IMR-90 (cell line): ENCODE measurements around the gene RAD52. TPM values are rescaled to one million over a fixed set of nuclear protein-coding genes. Genes with fewer than 3 reads are reported as not detected.

ENCODE experiments used
- ATAC-seq: fragments of 200-7000 bp; cut with Tn5 transposase; 2 replicates; pipeline ENCODE4 v1.9.1; 2020; ENCODE audit warnings: low read depth, mild to moderate bottlenecking, moderate library complexity
- BruUV-seq: library from RNA; stranded (reverse); fragments of 400-500 nt; replicated peaks from 2 replicates; lab custom pipeline; 2021; lab: Mats Ljungman, UMichigan
- CTCF ChIA-PET: fragments of 300-600 bp; formaldehyde crosslinking; extraction: SDS; loops from one replicate; lab custom pipeline; 2021; ENCODE audit warnings: antibody characterized with exemption; lab: Yijun Ruan, JAX
- POLR2A ChIA-PET: fragments of 300-600 bp; sonication (Branson Sonifier 250); formaldehyde crosslinking; loops from one replicate; lab custom pipeline; 2022; ENCODE audit warnings: antibody characterized with exemption; ENCODE audit not compliant: unreplicated experiment; lab: Charles Lee
- DNase-seq: peaks from one replicate; pipeline ENCODE4 v3.0.0; 2013
- H2AFZ ChIP-seq: replicated peaks from 2 replicates; pipeline ENCODE3; 2013; ENCODE audit warnings: low read length, mild to moderate bottlenecking; ENCODE audit not compliant: poor library complexity
- H2AK5ac ChIP-seq: 2 replicates; pipeline ENCODE4 v1.6.1; 2013; ENCODE audit warnings: low read depth, low read length, inconsistent platforms
- H2AK9ac ChIP-seq: replicated peaks from 2 replicates; pipeline ENCODE3; 2013; ENCODE audit warnings: mild to moderate bottlenecking, low read depth, low read length, moderate library complexity; ENCODE audit not compliant: poor library complexity
- H2BK120ac ChIP-seq: 2 replicates; pipeline ENCODE4 v1.6.1; 2013; ENCODE audit warnings: low read depth, low read length, inconsistent platforms
- H2BK15ac ChIP-seq: 3 replicates; pipeline ENCODE4 v1.6.1; 2013; ENCODE audit warnings: low read depth, low read length, inconsistent platforms
- H2BK20ac ChIP-seq: 2 replicates; pipeline ENCODE4 v1.6.1; 2013; ENCODE audit warnings: low read depth, mild to moderate bottlenecking, inconsistent platforms, low read length, moderate library complexity
- H2BK5ac ChIP-seq: 2 replicates; pipeline ENCODE4 v1.6.1; 2013; ENCODE audit warnings: mild to moderate bottlenecking, low read depth, low read length, inconsistent platforms; ENCODE audit not compliant: poor library complexity, severe bottlenecking
- H3K14ac ChIP-seq: replicated peaks from 2 replicates; pipeline ENCODE4 v1.6.1; 2013; ENCODE audit warnings: low read depth, low read length, inconsistent platforms
- H3K18ac ChIP-seq: 2 replicates; pipeline ENCODE4 v1.6.1; 2013; ENCODE audit warnings: low read depth, low read length, control low read depth
- H3K23ac ChIP-seq: 2 replicates; pipeline ENCODE4 v1.6.1; 2013; ENCODE audit warnings: low read depth, low read length, inconsistent platforms
- H3K27ac ChIP-seq: 2 replicates; pipeline ENCODE4 v1.5.1; 2013; ENCODE audit warnings: mild to moderate bottlenecking, control low read depth, low read length; ENCODE audit not compliant: insufficient read depth
- H3K27me3 ChIP-seq: 2 replicates; pipeline ENCODE4 v1.6.1; 2013; ENCODE audit warnings: low read length; ENCODE audit not compliant: control insufficient read depth, insufficient read depth
- H3K36me3 ChIP-seq: 2 replicates; pipeline ENCODE4 v1.6.1; 2013; ENCODE audit warnings: low read length, mixed read lengths; ENCODE audit not compliant: control insufficient read depth, insufficient read depth
- H3K4ac ChIP-seq: 2 replicates; pipeline ENCODE4 v1.6.1; 2013; ENCODE audit warnings: low read depth, low read length, inconsistent platforms
- H3K4me1 ChIP-seq: 2 replicates; pipeline ENCODE4 v1.6.1; 2013; ENCODE audit warnings: low read length, mixed read lengths; ENCODE audit not compliant: control insufficient read depth, insufficient read depth
- H3K4me2 ChIP-seq: 2 replicates; pipeline ENCODE4 v1.6.1; 2013; ENCODE audit warnings: low read depth, mild to moderate bottlenecking, control low read depth, low read length, moderate library complexity
- H3K4me3 ChIP-seq: 2 replicates; pipeline ENCODE4 v1.5.1; 2013; ENCODE audit warnings: low read depth, mild to moderate bottlenecking, control low read depth, low read length, moderate library complexity; ENCODE audit not compliant: insufficient read depth
- H3K56ac ChIP-seq: 2 replicates; pipeline ENCODE4 v1.6.1; 2013; ENCODE audit warnings: low read length, inconsistent platforms; ENCODE audit not compliant: insufficient read depth; ENCODE audit errors: extremely low read depth
- H3K79me1 ChIP-seq, 2 experiments: 2 replicates each; pipeline ENCODE4 v1.6.1; 2013; ENCODE audit warnings: low read length in 2 of 2, inconsistent platforms in 1 of 2, low read depth in 1 of 2
- H3K9ac ChIP-seq: 2 replicates; pipeline ENCODE4 v1.6.1; 2013; ENCODE audit warnings: low read depth, low read length, control low read depth
- H3K9me1 ChIP-seq: 2 replicates; pipeline ENCODE4 v1.6.1; 2013; ENCODE audit warnings: low read length, inconsistent platforms; ENCODE audit not compliant: insufficient read depth
- H3K9me3 ChIP-seq: 2 replicates; pipeline ENCODE4 v1.6.1; 2013; ENCODE audit warnings: low read length; ENCODE audit not compliant: control insufficient read depth, insufficient read depth
- H4K20me1 ChIP-seq: 2 replicates; pipeline ENCODE4 v1.6.1; 2013; ENCODE audit warnings: low read length, inconsistent platforms; ENCODE audit not compliant: insufficient read depth
- H4K5ac ChIP-seq: 2 replicates; pipeline ENCODE4 v1.6.1; 2013; ENCODE audit warnings: mild to moderate bottlenecking, low read depth, low read length, control low read depth
- H4K8ac ChIP-seq, 2 experiments: 2 replicates each; pipeline ENCODE4 v1.6.1; 2013; ENCODE audit warnings: low read depth in 2 of 2, low read length in 2 of 2, control low read depth in 1 of 2, inconsistent platforms in 1 of 2
- H4K91ac ChIP-seq: 2 replicates; pipeline ENCODE4 v1.6.1; 2013; ENCODE audit warnings: low read depth, low read length, inconsistent platforms; ENCODE audit not compliant: insufficient read depth
- BHLHE40 ChIP-seq: fragments of 150-350 bp; IDR thresholded peaks from 2 replicates; pipeline ENCODE4 v1.6.1; 2016; ENCODE audit warnings: mild to moderate bottlenecking, low read depth, low read length
- CEBPB ChIP-seq: IDR thresholded peaks from 2 replicates; pipeline ENCODE4 v1.6.1; 2012; ENCODE audit warnings: low read depth, low read length, improper control_type of control experiment
- CHD1 ChIP-seq: IDR thresholded peaks from 2 replicates; pipeline ENCODE4 v1.6.1; 2012; ENCODE audit warnings: low read depth, low read length, improper control_type of control experiment
- CTCF ChIP-seq: conservative IDR thresholded peaks from 2 replicates; pipeline ENCODE4 v1.5.1; 2012; ENCODE audit warnings: mild to moderate bottlenecking, low read depth, low read length, improper control_type of control experiment
- FOS ChIP-seq: fragments of 150-350 bp; IDR thresholded peaks from 2 replicates; pipeline ENCODE4 v1.6.1; 2016; ENCODE audit warnings: low read depth, low read length
- MAFK ChIP-seq: IDR thresholded peaks from 2 replicates; pipeline ENCODE4 v1.6.1; 2012; ENCODE audit warnings: low read depth, low read length, improper control_type of control experiment
- MAZ ChIP-seq: IDR thresholded peaks from 2 replicates; pipeline ENCODE4 v1.6.1; 2012; ENCODE audit warnings: low read depth, mild to moderate bottlenecking, low read length, improper control_type of control experiment, moderate library complexity, borderline replicate concordance
- MXI1 ChIP-seq: IDR thresholded peaks from 2 replicates; pipeline ENCODE4 v1.6.1; 2012; ENCODE audit warnings: low read depth, mild to moderate bottlenecking, low read length, moderate library complexity, borderline replicate concordance
- NFE2L2 ChIP-seq: fragments of 150-350 bp; IDR thresholded peaks from 2 replicates; pipeline ENCODE4 v1.6.1; 2016; ENCODE audit warnings: low read depth, mild to moderate bottlenecking, low read length
- POLR2A ChIP-seq: IDR thresholded peaks from 2 replicates; pipeline ENCODE4 v1.6.1; 2012; ENCODE audit warnings: mild to moderate bottlenecking, low read depth, low read length
- RAD21 ChIP-seq: IDR thresholded peaks from 2 replicates; pipeline ENCODE4 v1.6.1; 2012; ENCODE audit warnings: low read length, improper control_type of control experiment
- RCOR1 ChIP-seq: IDR thresholded peaks from 2 replicates; pipeline ENCODE4 v1.6.1; 2012; ENCODE audit warnings: mild to moderate bottlenecking, low read length, improper control_type of control experiment; ENCODE audit not compliant: insufficient replicate concordance
- RFX5 ChIP-seq: IDR thresholded peaks from 2 replicates; pipeline ENCODE4 v1.8.0; 2012; ENCODE audit warnings: low read depth, mild to moderate bottlenecking, low read length, moderate library complexity
- SMC3 ChIP-seq: fragments of 150-350 bp; IDR thresholded peaks from 2 replicates; pipeline ENCODE4 v1.6.1; 2016; ENCODE audit warnings: low read depth, mild to moderate bottlenecking, antibody characterized with exemption, low read length, moderate library complexity
- USF2 ChIP-seq: fragments of 150-350 bp; IDR thresholded peaks from 2 replicates; pipeline ENCODE4 v1.6.1; 2017; ENCODE audit warnings: mild to moderate bottlenecking, antibody characterized with exemption, low read length, low read depth
- WGBS, 2 experiments: methylation state at CpG; one replicate each; pipeline versions ENCODE4 v1.1.5 to v1.1.7; 2013; ENCODE audit warnings: missing lambda C conversion rate in 2 of 2; ENCODE audit not compliant: insufficient read length in 1 of 2; ENCODE audit errors: extremely low coverage in 2 of 2; 5-methylcytosine and 5-hydroxymethylcytosine counted together
- dilution Hi-C: fragments of 300-500 bp; cut with HindIII; formaldehyde crosslinking; loops from one replicate; pipeline ENCODE4 v1.14.3; 2018; ENCODE audit warnings: low sequenced_read_pairs; ENCODE audit not compliant: unreplicated experiment
- in situ Hi-C: fragments of 300-500 bp; cut with MboI; formaldehyde crosslinking; loops from 3 replicates; pipeline ENCODE4 v1.14.3; 2019; ENCODE audit warnings: low sequenced_read_pairs, inconsistent platforms, mixed read lengths
- intact Hi-C: fragments of 100-400 bp; cut with micrococcal nuclease; formaldehyde crosslinking; loops from 2 replicates; pipeline ENCODE4 v1.10.0; 2022
- polyA plus RNA-seq, 3 experiments: library from polyadenylated mRNA; depleted of rRNA; stranded (reverse); fragments of >200 nt; gene quantifications; 2 replicates each; pipeline ENCODE4 v1.2.3, GENCODE V29; 2012; ENCODE audit warnings: low replicate concordance in 1 of 3
- total RNA-seq: library from RNA; depleted of rRNA; stranded (reverse); fragments of >200 nt; gene quantifications from 2 replicates; pipeline ENCODE4 v1.2.3, GENCODE V29; 2012
- TF ChIP-seq, protein P1 (sequence below): fragments of 150-350 bp; IDR thresholded peaks from 2 replicates; pipeline ENCODE4 v1.6.1; 2016; ENCODE audit warnings: low read depth, mild to moderate bottlenecking, low read length, moderate library complexity, borderline replicate concordance

RAD52 gene
- total and polyA plus RNA-seq, 2 of the 4 experiments (the other 2 are of a cell fraction), result 10.7 to 11.3 TPM

- no peak overlapping the region for H4K5ac ChIP-seq
- dilution Hi-C loops, result no loop called here
- no peak overlapping the region for H2BK20ac ChIP-seq
- H2BK120ac ChIP-seq, result no peak overlapping the region
- no TSS peak for BruUV-seq
- H3K18ac ChIP-seq, result no peak overlapping the region
- H3K9me3 ChIP-seq, result no peaks in the 10 kb centered on the region
- H3K23ac ChIP-seq, result no peak overlapping the region
- no peak overlapping the region for H4K8ac ChIP-seq
- H2AK5ac ChIP-seq, result no peak overlapping the region
- no peaks in the 10 kb centered on the region for H4K20me1 ChIP-seq
- no peak for DNase-seq
- no peak overlapping the region for H2BK5ac ChIP-seq
- H3K9ac ChIP-seq, result no peak overlapping the region
- H3K79me1 ChIP-seq, result peaks cover 6% of the 10 kb centered on the region in 2 experiments; a peak in 1 of 4 replicates
- TF ChIP-seq POLR2A (no peak), CEBPB (no peak), RFX5 (no peak), BHLHE40 (no peak), RAD21 (no peak), SMC3 (no peak), CTCF (no peak), MAZ (no peak), MXI1 (no peak), CHD1 (no peak), MAFK (no peak), NFE2L2 (no peak), USF2 (no peak), FOS (no peak), RCOR1 (no peak)
- TF ChIP-seq, protein P1, sequence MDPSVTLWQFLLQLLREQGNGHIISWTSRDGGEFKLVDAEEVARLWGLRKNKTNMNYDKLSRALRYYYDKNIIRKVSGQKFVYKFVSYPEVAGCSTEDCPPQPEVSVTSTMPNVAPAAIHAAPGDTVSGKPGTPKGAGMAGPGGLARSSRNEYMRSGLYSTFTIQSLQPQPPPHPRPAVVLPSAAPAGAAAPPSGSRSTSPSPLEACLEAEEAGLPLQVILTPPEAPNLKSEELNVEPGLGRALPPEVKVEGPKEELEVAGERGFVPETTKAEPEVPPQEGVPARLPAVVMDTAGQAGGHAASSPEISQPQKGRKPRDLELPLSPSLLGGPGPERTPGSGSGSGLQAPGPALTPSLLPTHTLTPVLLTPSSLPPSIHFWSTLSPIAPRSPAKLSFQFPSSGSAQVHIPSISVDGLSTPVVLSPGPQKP, result no peak
- no peak overlapping the region for H3K4ac ChIP-seq
- H3K4me2 ChIP-seq, result no peak overlapping the region
- H3K4me3 ChIP-seq, result no peak overlapping the region
- no peak overlapping the region for H2AFZ ChIP-seq
- in situ Hi-C loops, result no loop called here
- no peak overlapping the region for H2BK15ac ChIP-seq
- H3K4me1 ChIP-seq, result no peaks in the 10 kb centered on the region
- ChIA-PET CTCF (no interaction called here), POLR2A (no interaction called here)
- H3K27ac ChIP-seq, result no peak overlapping the region
- no peak overlapping the region for H3K14ac ChIP-seq
- H4K91ac ChIP-seq, result no peak overlapping the region
- intact Hi-C loops, result no loop called here
- 80% methylated on average over 1 of the region's 3 CpGs; no CpG with 5 or more reads in 1 of the 2 experiments for WGBS, 2 experiments
- H3K56ac ChIP-seq, result no peak overlapping the region
- no peaks in the 10 kb centered on the region; the same call in 1 of the 2 replicates for H3K9me1 ChIP-seq
- H3K27me3 ChIP-seq, result no peaks in the 10 kb centered on the region
- H2AK9ac ChIP-seq, result no peak overlapping the region
- no peak for ATAC-seq
- peaks cover 25% of the 10 kb centered on the region for H3K36me3 ChIP-seq
Measured at GRCh38 chr12:868722-869121, 80.8 kb downstream of the RAD52 start.
